T47D (cell line): ENCODE measurements around the gene RNF113B.

Experiments
- DNase-seq, 2 experiments: peaks; one replicate each; pipeline versions ENCODE4 v3.0.0 to v3.0.0-alpha.2; 2011 to 2012; ENCODE audit warnings: low read depth in 1 of 2, low spot score in 1 of 2
- JUND ChIP-seq: IDR thresholded peaks from 2 replicates; pipeline ENCODE4 v1.6.1; 2012; ENCODE audit warnings: low read depth
- in situ Hi-C: cut with HindIII; loops from 2 replicates; pipeline ENCODE4 v1.10.0; 2016; ENCODE audit warnings: low sequenced_read_pairs, low pct_unique_long_range_greater_than_20kb

The RNF113B gene

DNA sequence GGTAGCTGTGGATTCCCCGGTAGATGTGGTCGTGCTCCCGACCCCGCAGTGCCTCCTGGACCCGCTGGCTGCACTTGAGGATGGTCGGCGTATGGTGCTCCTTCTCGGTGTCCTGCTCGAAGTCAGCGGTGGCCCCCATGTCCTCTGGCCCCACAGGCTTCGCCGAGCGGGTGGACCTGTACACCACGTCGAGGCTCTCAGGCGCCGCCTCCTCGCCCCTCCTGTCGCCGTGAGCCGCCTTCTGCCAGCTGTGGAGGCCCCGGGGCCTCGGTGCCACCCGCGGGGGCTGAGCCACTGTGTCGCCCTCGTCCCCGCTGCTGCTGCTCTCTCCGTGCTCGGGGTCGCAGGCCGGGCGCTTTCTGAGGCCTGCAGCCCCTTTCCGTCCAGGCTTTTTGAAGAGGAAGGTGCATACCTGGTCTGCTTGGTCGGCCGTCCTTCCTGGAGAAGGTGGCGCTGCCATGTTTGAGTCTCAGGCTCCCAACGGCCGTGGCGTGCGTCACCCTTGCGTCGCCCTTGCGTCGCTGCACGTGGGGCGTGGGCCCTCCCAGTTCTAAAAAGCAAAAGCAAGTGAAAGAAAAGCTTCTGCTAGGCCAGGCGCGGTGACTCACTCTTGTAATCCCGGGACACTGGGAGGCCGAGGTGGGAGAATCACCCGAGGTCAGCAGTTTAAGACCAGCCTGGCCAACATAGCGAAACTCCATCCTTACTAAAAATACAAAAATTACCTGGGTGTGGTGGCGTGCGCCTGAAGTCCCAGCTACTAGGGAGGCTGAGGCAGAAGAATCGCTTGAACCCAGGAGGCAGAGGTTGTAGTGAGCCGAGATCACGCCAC lies at the start of gene RNF113B:
Gene RNF113B, minus strand, starts transcription at position 493 of the 832 bp plus-strand sequence. Its CDS starts 33 bp downstream, at position 460.
- in situ Hi-C loops = no loop called here
- no peak for TF ChIP-seq JUND

DNA sequence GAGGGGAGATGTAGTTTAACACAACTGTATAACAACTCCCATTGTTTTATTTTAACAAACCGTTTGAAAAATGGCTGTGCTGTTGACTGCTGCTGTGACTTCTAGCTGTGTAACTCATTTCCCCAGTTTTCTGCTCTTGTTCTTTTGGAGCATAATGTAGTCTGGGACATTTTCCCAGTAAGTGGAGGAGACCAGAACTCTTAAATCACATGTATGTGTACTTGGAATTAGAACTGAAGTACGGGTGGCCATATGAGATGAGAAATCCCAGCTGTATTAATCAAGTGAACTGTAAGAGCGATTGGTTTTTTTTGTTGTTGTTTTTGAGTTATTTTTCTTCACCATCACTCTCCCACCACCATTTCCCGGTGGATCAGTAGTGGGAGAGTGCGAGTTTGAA lies 49.4 kb upstream of the RNF113B start:
- no peak for DNase-seq
- in situ Hi-C loops = no loop called here
- TF ChIP-seq JUND = no peak

More for the DNA sequence above, at the start of gene RNF113B:
- no peak for DNase-seq

DNA sequence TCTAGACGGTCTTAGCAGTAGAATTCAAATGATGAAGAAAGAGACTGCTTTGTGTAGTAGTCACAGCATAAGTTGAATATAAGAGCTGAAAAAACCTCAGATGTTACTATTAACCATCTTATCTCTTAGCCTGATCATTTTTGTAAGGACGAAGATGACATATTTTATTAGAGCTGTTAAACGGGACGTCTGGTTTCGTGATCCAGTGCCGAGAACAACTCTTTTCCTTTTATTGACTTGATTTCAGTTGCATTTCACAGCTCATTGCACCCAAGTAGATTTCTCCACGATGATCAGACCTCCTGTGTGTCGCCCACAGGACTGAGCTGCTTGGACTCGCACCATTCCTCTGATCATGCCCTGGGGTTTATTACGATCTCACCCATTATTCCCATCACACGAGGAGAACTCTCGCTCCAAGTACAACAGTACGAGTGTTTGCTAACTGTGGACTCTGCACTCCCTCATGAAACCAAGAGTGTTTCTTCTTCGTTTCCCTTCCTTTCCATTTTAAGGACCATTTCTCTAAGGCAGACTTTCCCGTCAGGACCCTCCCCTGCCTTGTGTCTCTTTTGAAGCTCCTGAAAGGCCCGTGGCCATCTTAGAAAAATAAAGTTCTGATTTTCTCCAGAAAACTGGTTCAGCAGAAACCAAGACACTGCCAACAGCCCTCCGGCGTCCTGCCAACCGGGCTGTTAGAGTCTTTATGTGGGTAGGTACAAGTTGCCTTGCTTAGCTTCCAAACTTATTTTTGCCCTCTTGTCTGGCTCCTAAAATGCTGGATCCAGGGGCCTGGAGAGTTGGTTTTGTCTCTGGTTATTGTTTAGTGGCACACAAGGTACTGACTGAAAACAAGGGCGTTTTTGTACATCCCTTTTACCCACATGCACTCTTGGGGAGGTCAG lies 48.2 kb upstream of the RNF113B start:
- no peak for DNase-seq
- TF ChIP-seq JUND = no peak
- in situ Hi-C loops = no loop called here

DNA sequence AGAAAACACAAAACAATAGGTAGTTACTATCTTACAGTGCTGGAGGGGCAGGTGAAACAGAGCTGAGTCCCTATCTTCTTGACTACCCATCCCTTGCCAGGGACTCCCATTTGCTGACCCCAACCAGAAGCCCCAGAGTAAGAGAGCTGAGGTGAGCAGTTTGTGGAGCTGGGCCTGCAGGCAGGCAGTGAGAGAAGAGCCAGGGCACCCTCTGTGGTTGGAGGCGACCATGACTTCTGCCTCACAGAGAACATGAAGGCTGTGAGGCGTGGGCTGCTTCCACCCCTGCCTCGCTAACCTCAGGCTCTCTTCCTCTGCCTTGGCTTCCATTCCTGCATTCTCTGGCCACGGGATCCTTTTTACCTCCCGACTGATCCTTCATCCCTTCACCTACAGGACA lies 47.5 kb upstream of the RNF113B start:
- in situ Hi-C loops = no loop called here
- no peak for DNase-seq
- TF ChIP-seq JUND = no peak

DNA sequence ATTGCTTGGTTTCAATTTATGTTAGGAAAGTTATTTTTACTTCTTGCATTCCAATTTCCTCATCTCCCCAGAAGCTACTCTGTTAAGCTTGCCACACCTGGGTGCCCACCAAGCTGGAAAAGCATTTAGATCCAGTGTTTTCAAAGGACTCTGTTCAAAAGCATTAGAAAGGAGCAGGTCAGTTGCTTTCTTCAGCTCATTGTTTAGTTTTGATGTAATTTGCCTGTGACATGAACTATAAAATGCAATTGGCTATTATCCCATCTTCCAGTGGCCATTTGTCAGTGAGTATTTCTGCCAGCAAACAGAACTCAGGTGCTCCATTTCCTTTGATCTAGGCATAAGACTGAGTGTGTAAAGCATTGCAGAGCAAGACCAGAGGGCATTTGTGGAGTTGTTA lies 46.7 kb upstream of the RNF113B start:
- DNase-seq = peak in 1 of 2 experiments; percentile 6
- TF ChIP-seq JUND = no peak
- in situ Hi-C loops = no loop called here

DNA sequence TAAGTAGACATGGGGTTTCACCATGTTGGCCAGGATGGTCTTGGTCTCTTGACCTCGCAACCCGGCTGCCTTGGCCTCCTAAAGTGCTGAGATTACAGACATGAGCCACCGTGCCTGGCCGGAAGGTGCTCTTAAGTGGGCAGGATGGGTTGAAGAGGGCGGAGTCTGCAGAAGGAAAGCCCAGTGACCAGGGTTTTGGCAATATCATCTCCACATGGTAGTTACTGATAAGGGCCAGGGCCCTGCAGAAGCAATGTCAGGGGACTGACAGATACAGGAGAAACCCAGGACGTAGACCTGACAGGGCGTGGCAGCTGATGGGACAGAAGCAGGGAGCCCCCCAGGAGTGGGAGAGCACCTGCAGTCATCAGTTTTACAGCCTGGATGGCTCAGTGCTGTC lies 45.7 kb upstream of the RNF113B start:
- in situ Hi-C loops = no loop called here
- TF ChIP-seq JUND = no peak

DNA sequence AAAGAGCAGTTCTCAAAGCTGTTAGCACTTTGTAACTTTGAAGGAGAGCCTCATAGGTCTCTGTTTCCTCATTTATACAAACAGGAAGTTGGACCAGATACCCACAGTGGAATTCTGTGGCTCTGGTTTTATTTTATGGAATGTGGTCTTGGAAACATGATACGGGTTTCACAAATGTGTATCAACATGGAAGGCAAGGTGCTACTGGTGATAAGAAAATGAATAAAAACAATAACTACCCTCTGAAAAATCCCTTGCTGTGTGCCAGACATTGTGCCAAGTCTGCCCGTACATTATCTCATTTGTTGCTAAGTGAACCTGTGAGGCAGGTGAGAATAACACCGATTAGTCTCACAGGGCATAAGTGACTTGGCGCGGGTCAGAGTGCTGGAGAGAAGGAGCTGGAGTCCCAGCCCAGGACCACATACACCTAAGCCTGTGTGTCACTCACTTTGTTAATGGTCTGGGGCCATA lies 45.0 kb upstream of the RNF113B start:
- TF ChIP-seq JUND = no peak
- in situ Hi-C loops = no loop called here
- DNase-seq = no peak

More for the DNA sequence above, 45.7 kb upstream of the RNF113B start:
- no peak for DNase-seq

DNA sequence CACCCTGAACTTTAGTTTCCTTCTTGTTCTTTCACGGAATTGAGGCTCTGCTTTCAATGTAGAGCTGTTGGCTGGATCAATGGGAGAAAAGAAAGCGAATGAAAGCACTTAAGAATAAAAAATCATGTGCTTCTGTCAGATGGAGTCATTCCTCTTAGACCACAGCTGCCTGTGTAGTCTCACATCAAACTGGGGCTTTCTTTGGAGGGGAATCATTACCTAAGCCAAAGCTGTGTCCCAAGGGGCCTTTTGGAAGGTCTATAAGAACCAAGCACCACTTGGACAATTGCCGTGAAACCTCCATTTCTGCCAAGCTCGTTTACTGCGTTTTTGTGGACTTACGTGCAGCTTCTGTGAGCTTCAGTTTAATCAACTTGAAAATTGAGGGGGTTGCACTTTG lies 44.2 kb upstream of the RNF113B start:
- in situ Hi-C loops = no loop called here
- TF ChIP-seq JUND = no peak
- DNase-seq = no peak

DNA sequence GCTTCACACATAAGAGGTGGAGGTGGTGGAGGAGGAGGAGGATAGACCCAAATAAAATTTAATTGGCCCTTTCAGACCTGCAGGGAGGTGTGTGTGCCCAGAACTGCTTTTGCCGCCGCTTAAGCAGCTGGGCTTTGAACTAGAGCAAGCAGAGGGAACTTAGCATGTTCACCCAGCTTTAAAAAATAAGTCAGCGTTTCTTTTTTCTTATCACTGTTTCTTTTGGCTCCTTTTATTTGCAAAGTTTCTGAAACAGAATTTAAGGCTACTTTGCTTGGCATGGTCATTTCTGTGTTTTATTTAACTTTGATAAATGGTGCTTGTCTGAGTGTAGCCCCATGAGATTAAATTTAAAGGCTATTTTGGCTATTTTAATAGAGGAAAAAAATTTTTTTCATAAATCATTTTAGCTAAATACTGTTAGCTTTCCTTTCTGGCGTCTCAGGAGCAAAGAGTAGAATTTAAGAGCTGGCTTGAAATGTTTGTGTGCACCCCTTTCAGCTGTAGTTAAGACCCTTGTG lies 43.3 kb upstream of the RNF113B start:
- no peak for DNase-seq
- in situ Hi-C loops = no loop called here
- no peak for TF ChIP-seq JUND

DNA sequence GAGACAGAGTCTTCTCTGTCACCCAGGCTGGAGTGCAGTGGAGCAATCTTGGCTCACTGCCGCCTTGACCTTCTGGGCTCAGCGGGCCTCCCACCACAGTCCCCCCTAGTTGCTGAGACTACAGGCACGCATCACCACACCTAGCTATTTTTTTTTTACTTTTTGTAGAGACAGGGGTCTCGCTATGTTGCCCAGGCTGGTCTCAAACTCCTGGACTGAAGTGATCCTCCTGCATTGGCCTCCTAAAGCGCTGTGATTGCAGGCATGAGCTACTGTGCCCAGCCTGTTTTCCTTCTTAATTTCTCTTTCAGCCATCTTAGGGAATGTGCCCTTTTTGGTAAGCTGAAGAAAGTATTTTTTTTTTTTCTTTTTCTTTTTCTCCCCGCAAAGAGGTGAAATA lies 42.6 kb upstream of the RNF113B start:
- in situ Hi-C loops = no loop called here
- no peak for TF ChIP-seq JUND

DNA sequence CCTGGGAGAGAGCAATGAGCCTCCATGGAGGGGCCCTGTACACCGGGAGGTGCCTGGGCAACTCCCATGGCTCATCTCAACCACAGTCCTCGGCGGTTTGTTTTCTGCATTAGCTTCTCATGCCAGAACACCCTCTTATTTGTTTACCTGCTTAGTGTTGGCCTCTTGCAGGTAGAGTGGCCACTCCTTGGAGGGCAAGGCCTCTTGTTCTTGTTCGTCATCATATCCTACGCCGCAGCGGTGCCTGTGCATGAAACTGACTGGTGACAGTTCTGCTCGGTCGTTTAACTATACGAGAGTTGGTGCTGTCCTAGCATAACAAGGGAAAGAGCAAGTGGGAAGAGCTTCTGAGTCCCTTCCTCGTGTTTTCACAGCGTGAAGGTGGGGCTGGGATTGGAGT lies 40.5 kb upstream of the RNF113B start:
- no peak for TF ChIP-seq JUND
- in situ Hi-C loops = no loop called here
- DNase-seq = no peak

More for the DNA sequence above, 42.6 kb upstream of the RNF113B start:
- DNase-seq = no peak

DNA sequence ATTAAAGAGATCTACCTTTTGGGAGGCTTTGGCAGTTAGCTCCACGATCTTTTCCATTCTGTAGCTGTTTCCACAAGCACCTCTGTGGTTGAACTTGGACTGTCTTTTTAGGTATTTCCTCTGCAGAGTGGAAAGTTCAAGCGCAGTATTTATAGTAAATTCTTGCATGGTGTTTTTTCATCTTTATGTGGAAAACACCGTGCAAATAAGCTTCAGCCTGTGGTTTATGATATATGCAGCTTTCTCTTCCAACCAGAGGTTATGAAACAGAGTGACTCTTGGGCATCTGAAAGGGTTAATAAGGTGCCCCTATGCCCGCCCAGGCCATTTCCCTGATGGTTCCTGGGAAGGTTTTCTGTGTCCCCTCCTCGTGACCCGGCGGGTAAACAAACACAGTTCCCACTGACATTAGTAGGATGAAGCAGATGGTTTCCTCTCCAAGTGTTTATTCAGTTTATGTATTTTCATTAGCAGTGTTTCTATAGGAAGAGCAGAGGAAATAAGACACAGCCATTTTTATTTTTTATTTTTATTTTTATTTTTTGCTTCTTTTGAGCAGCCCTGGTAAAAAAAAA lies 39.7 kb upstream of the RNF113B start:
- no peak for TF ChIP-seq JUND
- in situ Hi-C loops = no loop called here
- DNase-seq = no peak

DNA sequence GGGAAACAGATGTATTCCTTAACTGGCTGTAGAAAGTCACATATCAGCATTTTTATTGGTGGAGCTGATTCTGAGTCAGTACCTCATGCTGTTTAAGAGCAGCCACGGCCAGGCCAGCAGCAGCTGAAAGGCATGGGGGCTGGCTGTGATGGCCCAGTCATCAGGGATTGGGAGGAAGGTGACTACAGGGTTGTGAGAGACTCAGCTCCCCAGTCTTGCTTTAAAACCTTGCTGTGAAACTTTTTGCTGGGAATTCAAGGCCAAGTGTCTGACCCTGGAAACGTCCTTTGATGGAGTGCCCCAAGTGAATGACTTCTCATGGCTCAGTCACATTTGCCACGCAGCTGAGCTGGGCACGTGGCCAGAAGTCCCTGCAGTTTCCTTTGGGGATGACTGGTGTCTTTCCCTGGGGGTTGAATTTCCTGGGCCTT lies 39.1 kb upstream of the RNF113B start:
- in situ Hi-C loops = no loop called here
- no peak for TF ChIP-seq JUND
- no peak for DNase-seq
